ENCODE measurements around the gene IGDCC3. TPM values are rescaled to one million over a fixed set of nuclear protein-coding genes. Genes with fewer than 3 reads are reported as not detected.

Gene IGDCC3
- total RNA-seq, 2 experiments from 2014 or later, result not detected

DNA sequence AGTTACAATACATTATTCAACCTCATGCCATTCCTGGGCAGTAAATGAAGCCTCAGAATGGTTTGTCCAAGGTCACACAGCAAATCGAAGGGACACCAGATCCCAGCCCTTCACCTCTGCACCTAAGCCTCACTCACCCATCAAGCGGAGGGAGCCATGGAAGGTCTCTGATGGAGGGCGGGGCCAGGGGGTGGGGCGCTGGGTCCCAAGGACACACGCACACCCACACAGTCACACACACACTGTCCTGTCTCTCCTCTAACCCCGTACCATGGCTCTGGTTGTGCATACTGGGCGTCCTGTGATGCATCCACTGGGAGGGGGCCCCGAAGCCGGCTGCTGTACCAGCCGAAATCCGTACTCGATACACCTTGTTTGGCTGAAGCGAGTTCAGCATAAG lies 15.3 kb upstream of the IGDCC3 start:
- intact Hi-C loops (cut with micrococcal nuclease), result no loop called here
- CTCF ChIA-PET, result interaction anchor here (0.7 to 1.8 kb wide), 2 partner anchors 13 to 73 kb away, joined by 3 to 6 read pairs; no protein-coding TSS in a partner anchor
- Mint-ChIP-seq H3K36me3 (ENCODE audit: low read depth) (no peaks in the 10 kb centered on the region), H3K4me1 (ENCODE audit: low read depth) (peaks cover 6% of the 10 kb centered on the region), H3K27ac (no peak overlapping the region), H3K27me3 (ENCODE audit: low read depth) (peaks cover 33% of the 10 kb centered on the region), H3K9me3 (no peaks in the 10 kb centered on the region), H3K4me3 (no peak overlapping the region)
- no peak for DNase-seq

DNA sequence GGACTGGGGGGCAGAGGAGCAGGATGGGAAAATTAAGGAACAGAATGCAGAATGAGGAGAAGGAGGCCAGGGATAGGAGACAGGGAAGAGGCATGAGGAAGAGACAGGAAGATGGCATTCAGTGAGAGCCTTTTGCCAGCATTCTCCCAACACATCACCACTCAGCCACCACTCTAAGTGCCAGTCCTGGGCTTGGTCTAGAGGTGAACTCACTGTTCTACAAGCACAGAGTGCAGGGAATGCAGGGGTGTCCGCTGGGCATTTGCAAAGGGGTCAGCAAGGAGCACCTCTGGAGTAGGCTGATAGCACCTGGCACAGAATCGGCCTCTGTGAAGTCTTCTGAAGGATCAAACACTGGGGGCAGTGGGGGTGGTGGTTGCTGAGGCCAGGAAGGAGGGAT lies 14.6 kb upstream of the IGDCC3 start:
- Mint-ChIP-seq H3K27me3 (ENCODE audit: low read depth) (peaks cover 31% of the 10 kb centered on the region), H3K27ac (no peak overlapping the region), H3K36me3 (ENCODE audit: low read depth) (no peaks in the 10 kb centered on the region), H3K4me3 (no peak overlapping the region), H3K4me1 (ENCODE audit: low read depth) (peaks cover 6% of the 10 kb centered on the region), H3K9me3 (no peaks in the 10 kb centered on the region)
- intact Hi-C loops (cut with micrococcal nuclease), result no loop called here
- CTCF ChIA-PET, result interaction anchor here (0.7 to 1.4 kb wide), 2 partner anchors 8 to 12 kb away, joined by 3 read pairs; no protein-coding TSS in a partner anchor
- no peak for DNase-seq

DNA sequence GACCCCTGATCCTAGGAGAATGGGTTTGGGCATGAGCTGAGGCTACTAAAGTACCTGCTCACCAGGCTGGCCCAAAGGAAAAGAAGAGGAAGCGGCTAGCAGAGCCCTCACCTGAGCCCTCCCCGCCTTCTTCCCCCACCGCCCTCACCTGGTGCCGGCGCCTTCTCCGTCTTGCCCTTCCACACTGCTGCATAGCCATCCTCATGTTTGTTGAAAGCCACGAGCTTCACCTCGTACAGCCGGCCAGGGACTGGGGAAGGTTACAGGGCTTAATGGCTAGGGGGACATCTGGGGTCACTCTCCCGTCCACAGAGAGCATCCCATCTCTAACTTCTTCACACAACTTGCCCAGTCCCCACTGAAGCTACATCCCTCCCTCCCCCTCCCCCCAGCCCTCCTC lies 13.9 kb upstream of the IGDCC3 start:
- H3K27ac Mint-ChIP-seq, result no peak overlapping the region
- no peaks in the 10 kb centered on the region for H3K9me3 Mint-ChIP-seq
- H3K4me1 Mint-ChIP-seq (ENCODE audit: low read depth), result peaks cover 4% of the 10 kb centered on the region
- H3K36me3 Mint-ChIP-seq (ENCODE audit: low read depth), result no peaks in the 10 kb centered on the region
- H3K4me3 Mint-ChIP-seq, result no peak overlapping the region
- no peak for DNase-seq
- intact Hi-C loops (cut with micrococcal nuclease), result no loop called here
- peaks cover 25% of the 10 kb centered on the region for H3K27me3 Mint-ChIP-seq (ENCODE audit: low read depth)
- CTCF ChIA-PET, result interaction anchor here (1.4 to 2.5 kb wide), 2 partner anchors 8 to 73 kb away, joined by 3 to 8 read pairs; no protein-coding TSS in a partner anchor

DNA sequence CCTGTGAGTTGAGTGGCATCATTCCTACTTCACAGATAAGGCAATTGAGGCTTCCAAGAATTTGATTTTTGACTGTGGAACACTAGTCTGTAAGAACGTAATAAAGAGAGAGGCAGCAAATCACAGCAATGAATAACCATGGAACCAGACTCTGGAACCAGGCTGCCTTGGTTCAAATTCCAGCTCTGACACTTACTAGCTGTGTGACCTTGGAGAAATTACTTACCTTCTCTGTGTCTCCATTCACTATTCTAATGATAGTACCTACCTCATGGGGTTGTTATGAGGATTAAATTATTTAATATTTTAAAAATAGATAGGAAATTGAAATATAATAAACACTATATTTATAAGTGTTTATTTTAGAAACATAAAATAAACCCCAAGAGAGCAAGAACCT lies 12.6 kb upstream of the IGDCC3 start:
- no peak for DNase-seq
- H3K36me3 Mint-ChIP-seq (ENCODE audit: low read depth), result no peaks in the 10 kb centered on the region
- intact Hi-C loops (cut with micrococcal nuclease), result no loop called here
- H3K27me3 Mint-ChIP-seq (ENCODE audit: low read depth), result peaks cover 16% of the 10 kb centered on the region
- H3K4me3 Mint-ChIP-seq, result no peak overlapping the region
- H3K27ac Mint-ChIP-seq, result no peak overlapping the region
- CTCF ChIA-PET, result interaction anchor here (2.5 kb wide), 1 partner anchor 72 kb away, joined by 8 read pairs; no protein-coding TSS in a partner anchor
- H3K9me3 Mint-ChIP-seq, result no peaks in the 10 kb centered on the region
- H3K4me1 Mint-ChIP-seq (ENCODE audit: low read depth), result peaks cover 3% of the 10 kb centered on the region

DNA sequence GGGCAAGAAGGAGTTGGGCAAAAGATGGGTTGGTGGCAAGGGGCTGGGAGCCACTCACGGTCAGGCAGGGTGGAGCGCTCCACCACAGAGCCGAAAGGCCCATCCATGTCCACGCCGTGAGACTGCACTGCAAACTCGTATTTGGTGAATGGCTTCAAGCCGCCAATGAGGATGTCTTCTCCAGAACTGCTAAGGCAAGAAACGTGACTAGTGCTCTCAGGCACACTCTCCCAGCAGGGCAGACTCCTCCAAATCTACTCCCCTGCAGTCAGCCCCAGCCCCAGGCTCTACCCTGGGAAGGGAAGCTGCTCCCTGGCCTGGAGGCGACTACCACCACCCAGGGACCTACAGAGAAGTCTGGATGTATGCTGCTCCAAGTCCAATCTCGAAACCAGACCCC lies 11.4 kb upstream of the IGDCC3 start:
- DNase-seq, result no peak
- intact Hi-C loops (cut with micrococcal nuclease), result no loop called here
- CTCF ChIA-PET, result interaction anchor here (0.6 to 2.8 kb wide), 3 partner anchors 39 to 160 kb away, joined by 3 to 23 read pairs (median 4); no protein-coding TSS in a partner anchor

DNA sequence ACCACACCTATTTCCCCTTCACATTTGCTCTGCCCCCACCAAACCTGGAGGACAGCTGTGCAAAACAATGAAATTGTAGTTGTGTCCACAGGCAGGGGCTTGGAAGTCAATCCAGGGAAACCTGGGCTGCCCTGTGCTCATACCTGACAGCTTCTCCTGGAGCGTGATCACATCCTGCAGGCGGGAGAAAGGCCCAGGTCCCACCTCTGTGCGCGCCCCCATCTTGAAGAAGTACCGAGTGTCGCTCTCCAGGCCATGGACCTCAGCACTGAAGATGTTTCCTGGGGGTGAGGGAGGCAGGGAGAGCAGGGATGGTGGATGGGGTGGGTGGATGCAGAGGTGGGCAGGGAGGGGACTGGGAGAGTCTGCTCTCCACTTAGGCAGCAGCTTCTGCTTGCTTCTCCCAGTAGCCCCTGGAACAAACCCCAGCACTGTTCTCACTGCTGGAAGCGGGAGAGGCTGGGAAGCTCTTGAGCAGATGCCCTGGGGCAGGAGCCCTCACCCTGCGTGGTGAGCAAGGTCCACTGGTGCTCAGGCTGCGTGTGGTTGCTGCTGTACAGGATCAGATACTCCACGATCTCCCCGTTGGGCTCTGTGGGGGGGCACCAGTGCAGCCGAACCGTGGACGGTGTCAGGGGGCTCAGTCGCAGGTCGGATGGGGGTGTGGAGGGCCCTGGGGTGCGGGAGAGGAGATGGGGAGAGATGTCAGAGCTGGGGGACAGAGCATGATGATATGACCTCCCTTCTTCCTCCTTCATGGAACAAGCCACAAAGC lies 10.7 kb upstream of the IGDCC3 start:
- Mint-ChIP-seq H3K4me3 (no peak overlapping the region), H3K4me1 (ENCODE audit: low read depth) (peaks cover 11% of the 10 kb centered on the region), H3K27ac (no peak overlapping the region), H3K36me3 (ENCODE audit: low read depth) (no peaks in the 10 kb centered on the region), H3K27me3 (ENCODE audit: low read depth) (peaks cover 7% of the 10 kb centered on the region), H3K9me3 (no peaks in the 10 kb centered on the region)
- no peak for DNase-seq
- CTCF ChIA-PET, result interaction anchor here (0.6 to 2.8 kb wide), 3 partner anchors 9 to 161 kb away, joined by 3 to 23 read pairs (median 4); no protein-coding TSS in a partner anchor
- intact Hi-C loops (cut with micrococcal nuclease), result no loop called here

More for the DNA sequence above, 11.4 kb upstream of the IGDCC3 start:
- Mint-ChIP-seq H3K4me1 (ENCODE audit: low read depth) (peaks cover 10% of the 10 kb centered on the region), H3K27ac (no peak overlapping the region), H3K9me3 (no peaks in the 10 kb centered on the region), H3K4me3 (no peak overlapping the region), H3K27me3 (ENCODE audit: low read depth) (peaks cover 7% of the 10 kb centered on the region), H3K36me3 (ENCODE audit: low read depth) (no peaks in the 10 kb centered on the region)

DNA sequence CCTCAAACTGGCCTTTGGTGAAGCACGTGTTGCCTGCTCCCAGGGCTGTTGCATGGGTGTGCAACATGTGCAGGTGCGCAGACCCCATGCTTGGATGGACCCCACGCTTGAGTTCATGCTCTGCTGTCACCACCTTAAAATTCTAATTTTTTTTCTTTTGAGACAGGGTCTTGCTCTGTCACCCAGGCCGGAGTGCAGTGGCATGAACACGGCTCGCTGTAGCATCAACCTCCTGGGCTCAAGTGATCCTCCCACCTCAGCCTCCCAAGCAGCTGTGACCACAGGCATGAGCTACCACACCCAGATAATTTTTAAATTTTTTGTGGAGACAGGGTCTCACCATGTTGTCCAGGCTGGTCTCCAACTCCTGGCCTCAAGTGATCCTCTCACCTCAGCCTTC lies 9.1 kb upstream of the IGDCC3 start:
- Mint-ChIP-seq H3K9me3 (no peaks in the 10 kb centered on the region), H3K27ac (no peak overlapping the region)
- CTCF ChIA-PET, result interaction anchor here (0.6 to 2.8 kb wide), 3 partner anchors 67 to 103 kb away, joined by 3 to 23 read pairs (median 3); no protein-coding TSS in a partner anchor

DNA sequence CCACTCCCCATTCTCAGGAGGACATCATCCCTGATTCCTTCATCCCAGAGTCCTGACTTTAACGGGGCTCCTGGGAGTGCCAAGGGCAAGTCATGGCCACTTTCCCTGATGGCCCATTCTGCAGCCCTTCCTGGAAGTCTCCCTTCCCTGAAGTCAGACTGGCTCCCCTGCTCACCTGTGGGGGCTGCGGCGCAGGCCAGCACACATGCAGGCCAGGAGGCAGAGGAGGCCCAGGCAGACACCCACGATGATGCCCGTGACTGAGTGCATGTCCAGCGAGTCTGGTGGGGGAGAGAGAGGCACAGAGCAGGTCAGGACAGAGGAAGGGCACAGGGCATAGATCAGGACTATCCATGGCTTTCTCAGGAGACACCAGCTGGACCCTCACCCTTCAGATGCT lies 8.6 kb upstream of the IGDCC3 start:
- no peaks in the 10 kb centered on the region for H3K36me3 Mint-ChIP-seq (ENCODE audit: low read depth)
- no peak overlapping the region for H3K27ac Mint-ChIP-seq
- CTCF ChIA-PET, result interaction anchor here (1.0 to 3.3 kb wide), 7 partner anchors 8 to 79 kb away, joined by 3 to 96 read pairs (median 9); no protein-coding TSS in a partner anchor
- H3K27me3 Mint-ChIP-seq (ENCODE audit: low read depth), result peaks cover 8% of the 10 kb centered on the region
- intact Hi-C loops (cut with micrococcal nuclease), result no loop called here
- no peak for DNase-seq
- no peaks in the 10 kb centered on the region for H3K9me3 Mint-ChIP-seq
- no peak overlapping the region for H3K4me3 Mint-ChIP-seq
- peaks cover 11% of the 10 kb centered on the region for H3K4me1 Mint-ChIP-seq (ENCODE audit: low read depth)

More for the DNA sequence above, 9.1 kb upstream of the IGDCC3 start:
- peaks cover 8% of the 10 kb centered on the region for H3K27me3 Mint-ChIP-seq (ENCODE audit: low read depth)
- DNase-seq, result no peak
- H3K36me3 Mint-ChIP-seq (ENCODE audit: low read depth), result no peaks in the 10 kb centered on the region
- peaks cover 11% of the 10 kb centered on the region for H3K4me1 Mint-ChIP-seq (ENCODE audit: low read depth)
- no peak overlapping the region for H3K4me3 Mint-ChIP-seq
- intact Hi-C loops (cut with micrococcal nuclease), result no loop called here

DNA sequence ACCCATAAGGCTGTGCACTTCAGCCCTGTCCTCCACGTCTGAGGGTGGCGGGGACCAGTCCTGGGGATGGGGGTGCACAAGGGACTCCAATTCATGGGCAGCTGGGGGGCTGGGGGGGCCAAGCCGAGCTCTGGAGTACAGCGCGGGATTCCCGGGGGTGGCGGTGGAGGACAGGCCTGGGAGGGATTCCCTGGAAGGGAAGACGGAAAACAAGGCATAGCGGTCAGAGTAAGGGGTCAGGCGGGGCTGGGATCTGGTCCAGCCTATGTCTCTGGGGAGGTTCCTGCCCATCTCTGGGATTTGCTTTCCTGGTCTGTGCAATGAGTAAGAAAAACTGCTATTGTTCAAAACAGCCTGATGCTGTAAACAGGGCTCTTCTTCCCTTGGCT lies 8.1 kb upstream of the IGDCC3 start:
- Mint-ChIP-seq H3K9me3 (no peaks in the 10 kb centered on the region), H3K4me1 (ENCODE audit: low read depth) (peaks cover 11% of the 10 kb centered on the region), H3K27ac (no peak overlapping the region), H3K36me3 (ENCODE audit: low read depth) (no peaks in the 10 kb centered on the region), H3K4me3 (peak overlapping the region; percentile 83), H3K27me3 (ENCODE audit: low read depth) (peaks cover 8% of the 10 kb centered on the region)
- intact Hi-C loops (cut with micrococcal nuclease), result loop anchor here (1.0 to 2.0 kb wide), 4 partner anchors 68 to 353 kb away; partner anchors contain the start of gene CLPX
- no peak for DNase-seq
- CTCF ChIA-PET, result interaction anchor here (0.7 to 3.3 kb wide), 18 partner anchors 9 to 352 kb away, joined by 3 to 96 read pairs (median 6); no protein-coding TSS in a partner anchor

DNA sequence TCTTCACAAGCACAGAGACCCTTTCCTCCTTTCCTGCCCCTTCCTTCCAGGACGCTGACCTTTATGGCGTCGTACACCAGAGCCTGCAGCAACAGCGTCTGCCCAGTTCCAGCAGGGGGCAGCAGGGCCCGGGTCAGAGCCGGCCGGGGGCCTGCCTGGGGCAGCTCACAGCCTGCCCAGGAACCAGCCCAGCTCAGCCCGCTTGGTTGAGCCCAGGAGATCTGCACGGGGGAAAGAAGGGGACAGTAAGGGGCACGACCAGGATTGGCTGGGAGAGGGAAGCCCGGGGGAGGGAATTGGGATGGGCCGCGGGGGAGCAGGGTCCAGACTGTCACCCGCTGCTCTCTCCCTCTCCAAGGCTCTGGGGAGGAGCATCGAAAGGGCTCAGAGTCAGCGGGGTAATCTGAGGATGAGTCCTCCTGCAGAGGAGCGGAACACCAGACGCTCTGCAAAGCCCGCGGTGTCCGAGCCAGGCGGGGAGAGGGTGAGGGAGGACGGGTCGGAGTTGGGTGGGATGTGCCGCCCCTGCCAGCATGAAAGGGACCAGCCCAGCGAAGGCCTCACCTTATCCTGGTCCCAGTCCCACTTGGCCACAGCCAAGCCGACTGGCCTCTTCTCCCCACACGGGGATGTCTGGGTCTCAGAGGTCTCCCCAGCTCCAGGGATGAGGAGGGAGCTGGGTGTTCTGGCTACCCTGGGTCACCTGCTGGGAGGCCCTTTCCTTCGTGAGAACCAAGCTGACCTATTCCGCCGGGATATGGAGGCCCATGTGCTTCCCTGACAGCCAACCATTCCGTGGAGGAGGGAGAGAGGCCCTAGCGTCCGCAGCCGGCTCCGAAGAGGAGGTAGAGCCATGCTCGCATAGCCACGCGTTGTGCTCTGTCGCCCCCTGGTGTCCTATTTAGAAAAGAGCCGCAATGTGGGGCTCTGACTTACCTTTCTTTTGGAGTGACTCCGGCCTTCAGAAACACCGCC lies 7.4 kb upstream of the IGDCC3 start:
- Mint-ChIP-seq H3K27me3 (ENCODE audit: low read depth) (peaks cover 9% of the 10 kb centered on the region), H3K9me3 (no peaks in the 10 kb centered on the region), H3K4me3 (peak overlapping the region; percentile 83), H3K27ac (peak overlapping the region; percentile 46), H3K4me1 (ENCODE audit: low read depth) (peaks cover 11% of the 10 kb centered on the region), H3K36me3 (ENCODE audit: low read depth) (no peaks in the 10 kb centered on the region)
- intact Hi-C loops (cut with micrococcal nuclease), result loop anchor here (1.0 to 2.0 kb wide), 4 partner anchors 67 to 352 kb away; partner anchors contain the start of gene CLPX
- peak; percentile 92 for DNase-seq
- CTCF ChIA-PET, result interaction anchor here (0.6 to 3.3 kb wide), 28 partner anchors 8 to 1684 kb away, joined by 3 to 96 read pairs (median 4); partner anchors contain the start of gene RNU5B-1

DNA sequence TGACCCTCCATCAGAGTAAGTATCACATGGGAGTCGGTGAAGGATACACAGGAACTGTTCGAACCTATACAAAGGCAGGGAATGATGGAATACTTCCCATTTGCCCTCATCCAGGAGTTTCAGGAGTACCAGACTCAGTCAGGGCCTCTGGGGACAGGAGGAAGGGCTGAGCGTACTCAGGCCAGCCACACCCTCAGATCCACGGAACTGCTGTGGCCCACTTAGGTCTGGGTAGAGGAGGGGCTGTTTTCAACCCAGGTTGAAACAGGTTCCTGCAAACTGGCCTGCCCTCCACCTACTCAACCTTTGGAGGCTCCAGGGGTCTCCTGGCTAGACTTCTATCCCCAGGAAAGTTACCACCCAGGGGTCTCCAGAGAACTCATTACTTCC lies 6.7 kb upstream of the IGDCC3 start:
- no peaks in the 10 kb centered on the region for H3K36me3 Mint-ChIP-seq (ENCODE audit: low read depth)
- intact Hi-C loops (cut with micrococcal nuclease), result loop anchor here (2.0 kb wide), 1 partner anchor 200 kb away; the partner anchor contains the start of gene CLPX
- H3K9me3 Mint-ChIP-seq, result no peaks in the 10 kb centered on the region
- no peak for DNase-seq
- peaks cover 11% of the 10 kb centered on the region for H3K4me1 Mint-ChIP-seq (ENCODE audit: low read depth)
- peaks cover 11% of the 10 kb centered on the region for H3K27me3 Mint-ChIP-seq (ENCODE audit: low read depth)
- CTCF ChIA-PET, result interaction anchor here (0.6 to 3.3 kb wide), 19 partner anchors 8 to 1683 kb away, joined by 3 to 96 read pairs (median 6); partner anchors contain the start of gene RNU5B-1
- H3K27ac Mint-ChIP-seq, result no peak overlapping the region
- H3K4me3 Mint-ChIP-seq, result peak overlapping the region; percentile 83

Data from activated naive CD4-positive, alpha-beta T cell treated with anti-CD3 and anti-CD28 coated beads for 36 hours (primary cell).